HG02642 (cell line): Measurements from ENCODE around the gene ANKRD22.
A peak's percentile ranks its signal among the peaks of the same experiment; 100 is the strongest.
"Not testable (repeated sequence)": the region's sequence is repeated elsewhere in the genome, so short reads cannot be mapped to it uniquely, and the experiment has no call there.

Source experiments
- ATAC-seq: cut with Tn5 transposase; IDR thresholded peaks from one replicate; pipeline ENCODE4 v1.9.1; 2021; ENCODE audit warnings: mild to moderate bottlenecking; ENCODE audit not compliant: unreplicated experiment, poor library complexity

ANKRD22 gene

GRCh38 chr10:88840104-88840503 lies 11.5 kb downstream of the ANKRD22 start:
- ATAC-seq, result no peak

DNA sequence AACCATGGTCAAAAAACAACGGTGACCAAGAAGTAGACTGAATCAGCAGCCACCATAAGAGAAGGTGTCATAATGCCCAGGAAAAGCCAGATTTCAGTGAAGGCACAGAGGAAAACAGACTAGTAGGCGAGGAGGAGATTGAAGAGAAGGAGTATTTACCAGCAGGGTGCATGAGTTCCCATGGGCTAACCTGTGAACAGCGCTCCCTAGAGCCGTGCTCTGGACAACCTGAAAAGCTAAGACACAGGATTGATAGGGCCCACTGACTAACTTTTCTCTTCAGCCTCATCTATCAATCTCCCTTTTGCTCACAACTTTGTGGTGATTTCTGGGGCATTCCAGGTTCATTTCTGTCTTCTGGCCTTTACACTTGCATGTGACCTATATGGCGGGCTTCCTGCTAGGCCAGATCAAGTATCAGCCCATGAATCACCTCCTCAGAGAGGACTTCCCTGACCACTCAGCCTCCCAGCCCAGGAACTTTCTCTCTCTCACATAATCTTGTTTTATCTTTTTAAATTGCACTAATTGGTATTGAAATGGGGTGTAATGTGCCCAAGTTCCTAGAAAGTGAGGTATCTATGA lies 12.8 kb downstream of the ANKRD22 start:
- no peak for ATAC-seq

GRCh38 chr10:88837632-88838031 lies 14.0 kb downstream of the ANKRD22 start:
- not testable (repeated sequence) for ATAC-seq

DNA sequence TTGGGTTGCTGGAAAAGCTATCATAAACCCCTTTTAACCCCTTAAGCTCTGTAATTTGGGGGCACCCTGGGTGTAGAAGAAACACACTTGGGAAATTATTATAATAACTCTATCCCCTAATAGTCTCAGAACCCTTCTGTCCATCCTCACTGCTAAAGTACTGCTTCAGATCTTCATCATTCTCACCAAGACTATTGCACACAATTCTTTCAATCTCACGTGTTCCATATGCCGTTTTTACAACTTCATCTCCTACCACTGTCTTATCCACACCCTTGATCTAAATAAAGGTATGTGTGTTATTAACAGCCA lies 15.8 kb downstream of the ANKRD22 start:
- peak; percentile 18 for ATAC-seq

DNA sequence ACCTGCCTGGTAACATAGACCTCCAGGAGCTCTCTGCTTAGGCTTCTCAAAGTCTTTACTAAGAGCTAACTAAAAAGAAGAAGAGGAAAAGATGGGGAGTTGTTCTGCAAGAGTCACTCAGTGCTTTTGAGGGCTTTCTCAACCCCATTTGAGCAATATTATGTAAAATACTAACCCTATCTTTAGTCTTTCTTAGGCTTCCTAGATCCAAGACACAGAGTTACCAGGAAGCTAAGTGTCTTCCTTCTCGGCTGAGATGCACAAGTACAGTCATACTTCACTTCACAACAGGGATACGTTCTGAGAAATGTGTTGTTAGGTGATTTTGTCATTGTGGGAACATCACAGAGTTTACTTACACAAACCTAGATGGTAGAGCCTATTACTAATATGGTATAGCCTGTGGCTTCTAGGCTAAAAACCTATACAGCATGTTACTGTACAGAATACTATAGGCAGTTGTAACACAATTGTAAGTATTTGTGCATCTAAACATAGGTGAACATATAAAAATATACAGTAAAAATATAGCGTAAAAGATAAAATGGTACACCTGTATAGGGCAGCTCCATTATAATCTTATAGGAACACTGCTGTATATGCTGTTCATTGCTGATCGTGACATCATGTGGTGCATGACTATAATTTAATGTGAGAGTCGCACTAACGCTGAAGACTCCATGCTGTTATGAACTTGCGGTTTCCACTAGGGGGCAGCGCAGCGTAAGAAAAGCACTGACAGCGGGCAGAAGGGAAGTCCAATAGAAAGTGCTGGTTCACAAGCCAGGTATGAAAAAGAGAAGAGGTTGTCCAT lies 16.3 kb downstream of the ANKRD22 start:
- ATAC-seq, result peak; percentile 89

- no peak for ATAC-seq
Measured at GRCh38 chr10:88833723-88834122, 17.9 kb downstream of the ANKRD22 start.

DNA sequence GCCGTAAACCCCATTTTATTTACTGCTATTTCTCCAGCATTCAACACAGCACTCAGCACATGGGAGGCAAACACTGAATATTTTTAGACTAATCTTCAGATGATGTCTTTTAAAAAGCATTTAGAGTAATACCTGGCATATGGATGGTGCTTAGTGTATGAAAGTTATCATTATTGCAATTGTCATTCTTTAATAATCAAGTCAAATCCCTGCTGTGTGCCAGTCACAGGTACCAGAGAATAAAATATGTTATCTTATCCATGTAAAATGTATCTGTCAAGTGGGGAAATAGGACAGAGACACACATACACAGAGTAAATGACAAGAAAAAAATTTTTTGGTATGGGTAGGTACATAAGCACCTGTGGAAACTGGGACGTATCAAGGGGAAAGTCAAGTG lies 18.5 kb downstream of the ANKRD22 start:
- no peak for ATAC-seq

GRCh38 chr10:88832376-88832775 lies 19.3 kb downstream of the ANKRD22 start:
- ATAC-seq, result no peak

DNA sequence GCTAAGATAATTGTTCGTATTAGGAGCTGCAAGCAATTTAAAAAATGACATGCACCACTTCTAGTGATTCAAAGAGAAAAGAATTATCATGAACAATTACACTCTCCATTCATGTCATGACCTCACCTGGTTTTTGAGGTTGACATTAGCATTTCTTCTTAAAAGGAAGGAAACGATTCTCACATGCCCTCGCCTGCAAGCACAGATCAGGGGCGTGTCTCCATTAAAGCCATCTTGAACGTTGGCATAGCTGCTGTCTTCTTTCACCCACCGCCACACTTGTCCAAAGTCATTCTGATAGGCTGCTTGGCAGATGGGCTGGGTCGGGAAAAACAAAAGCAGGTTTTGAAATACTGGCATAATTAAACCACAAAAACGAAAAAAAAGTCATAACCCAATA lies 19.9 kb downstream of the ANKRD22 start:
- ATAC-seq, result no peak

GRCh38 chr10:88830643-88831268 lies 20.9 kb downstream of the ANKRD22 start:
- no peak for ATAC-seq

GRCh38 chr10:88828310-88828709 lies 23.3 kb downstream of the ANKRD22 start:
- no peak for ATAC-seq

- no peak for ATAC-seq
Measured at GRCh38 chr10:88827671-88828070, 24.0 kb downstream of the ANKRD22 start.

DNA sequence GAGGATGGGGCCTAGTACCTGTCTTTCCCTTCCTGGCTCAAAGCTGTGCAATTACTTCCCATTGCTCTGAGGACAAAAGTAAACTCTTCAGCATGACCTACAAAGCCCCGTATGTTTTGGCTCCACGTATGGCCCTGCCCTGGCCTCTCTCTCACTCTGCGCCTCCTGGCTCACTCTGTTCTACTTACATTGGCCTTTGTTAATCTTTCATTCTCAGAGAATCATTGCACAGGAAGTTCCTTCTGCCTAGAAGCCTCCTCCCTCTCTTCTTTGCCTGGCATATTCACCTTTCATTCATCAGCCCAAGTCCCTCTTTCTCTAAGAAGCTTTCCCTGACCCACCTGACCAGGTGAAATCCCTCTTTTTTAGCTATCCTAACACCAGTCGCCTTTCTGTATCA lies 25.3 kb downstream of the ANKRD22 start:
- no peak for ATAC-seq

GRCh38 chr10:88820748-88821401 lies 30.8 kb downstream of the ANKRD22 start:
- no peak for ATAC-seq

- no peak for ATAC-seq
Measured at GRCh38 chr10:88819290-88819689, 32.4 kb downstream of the ANKRD22 start.

GRCh38 chr10:88813200-88813599 lies 38.4 kb downstream of the ANKRD22 start:
- ATAC-seq, result no peak

- peak; percentile 48 for ATAC-seq
Measured at GRCh38 chr10:88810196-88810961, 41.3 kb downstream of the ANKRD22 start.

DNA sequence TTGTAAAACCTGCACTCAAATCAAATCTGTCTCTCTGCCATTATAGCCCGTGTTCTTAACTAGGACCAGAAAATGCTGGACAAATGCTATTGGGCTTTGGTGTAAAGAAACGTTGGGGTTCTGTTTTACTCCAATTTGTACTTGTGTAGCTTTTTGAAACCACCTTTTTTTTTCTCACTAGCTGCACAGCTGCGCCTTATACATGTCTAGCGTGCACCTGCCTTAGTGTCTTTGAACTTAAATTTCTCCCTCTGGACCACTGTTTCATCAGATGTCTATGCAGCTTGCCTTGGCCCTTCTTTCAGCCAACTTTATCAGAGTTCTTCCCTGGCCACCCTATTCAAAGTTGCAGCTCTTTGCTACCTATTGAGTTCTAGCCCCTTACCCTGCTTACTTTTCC lies 42.0 kb downstream of the ANKRD22 start:
- ATAC-seq, result no peak

- ATAC-seq, result no peak
Measured at GRCh38 chr10:88805924-88806323, 45.7 kb downstream of the ANKRD22 start.

- ATAC-seq, result no peak
Measured at GRCh38 chr10:88805361-88805760, 46.3 kb downstream of the ANKRD22 start.
